ENCODE measurements around the gene ARHGAP22. TPM values are rescaled to one million over a fixed set of nuclear protein-coding genes. Genes with fewer than 3 reads are reported as not detected.

ARHGAP22 gene
- total RNA-seq, 1 donor from 2014 or later, result 3.8 TPM

- TF ChIP-seq CTCF (IDR thresholded peaks at IDR 0.05; ENCODE audit: unreplicated experiment), result no peak
- Mint-ChIP-seq H3K27ac (no peak overlapping the region), H3K4me1 (ENCODE audit: low read depth) (peaks cover 16% of the 10 kb centered on the region), H3K27me3 (no peaks in the 10 kb centered on the region), H3K9me3 (ENCODE audit: low read depth) (no peaks in the 10 kb centered on the region), H3K36me3 (ENCODE audit: insufficient read depth) (no peaks in the 10 kb centered on the region), H3K4me3 (ENCODE audit: low read depth) (no peak overlapping the region)
- no peak for DNase-seq (ENCODE audit: low spot score, unreplicated experiment)
These were observed 164.1 kb downstream of the ARHGAP22 start for GRCh38 chr10:48440771-48441170.

- TF ChIP-seq CTCF (IDR thresholded peaks at IDR 0.05; ENCODE audit: unreplicated experiment), result no peak
- H3K36me3 Mint-ChIP-seq (ENCODE audit: insufficient read depth), result no peaks in the 10 kb centered on the region
- peak; percentile 45 for DNase-seq (ENCODE audit: low spot score, unreplicated experiment)
- no peak overlapping the region for H3K4me3 Mint-ChIP-seq (ENCODE audit: low read depth)
- H3K4me1 Mint-ChIP-seq (ENCODE audit: low read depth), result peaks cover 14% of the 10 kb centered on the region
- H3K27ac Mint-ChIP-seq, result no peak overlapping the region
- H3K27me3 Mint-ChIP-seq, result no peaks in the 10 kb centered on the region
- no peaks in the 10 kb centered on the region for H3K9me3 Mint-ChIP-seq (ENCODE audit: low read depth)
These were observed 165.3 kb downstream of the ARHGAP22 start for GRCh38 chr10:48439581-48440041.

- H3K27ac Mint-ChIP-seq, result peak overlapping the region; percentile 2
- no peak for DNase-seq (ENCODE audit: low spot score, unreplicated experiment)
- H3K4me1 Mint-ChIP-seq (ENCODE audit: low read depth), result peaks cover 14% of the 10 kb centered on the region
- no peaks in the 10 kb centered on the region for H3K36me3 Mint-ChIP-seq (ENCODE audit: insufficient read depth)
- no peak overlapping the region for H3K4me3 Mint-ChIP-seq (ENCODE audit: low read depth)
- no peaks in the 10 kb centered on the region for H3K9me3 Mint-ChIP-seq (ENCODE audit: low read depth)
- TF ChIP-seq CTCF (IDR thresholded peaks at IDR 0.05; ENCODE audit: unreplicated experiment), result no peak
- H3K27me3 Mint-ChIP-seq, result no peaks in the 10 kb centered on the region
These were observed 165.8 kb downstream of the ARHGAP22 start for GRCh38 chr10:48439031-48439430.

GRCh38 chr10:48437546-48437945, 167.3 kb downstream of the ARHGAP22 start:
- Mint-ChIP-seq H3K9me3 (ENCODE audit: low read depth) (no peaks in the 10 kb centered on the region), H3K36me3 (ENCODE audit: insufficient read depth) (peaks cover 1% of the 10 kb centered on the region), H3K27me3 (no peaks in the 10 kb centered on the region), H3K4me1 (ENCODE audit: low read depth) (peaks cover 14% of the 10 kb centered on the region), H3K4me3 (ENCODE audit: low read depth) (no peak overlapping the region), H3K27ac (peak overlapping the region; percentile 7)
- no peak for DNase-seq (ENCODE audit: low spot score, unreplicated experiment)
- TF ChIP-seq CTCF (IDR thresholded peaks at IDR 0.05; ENCODE audit: unreplicated experiment), result no peak

- no peaks in the 10 kb centered on the region for H3K27me3 Mint-ChIP-seq
- H3K4me3 Mint-ChIP-seq (ENCODE audit: low read depth), result no peak overlapping the region
- peaks cover 11% of the 10 kb centered on the region for H3K36me3 Mint-ChIP-seq (ENCODE audit: insufficient read depth)
- H3K4me1 Mint-ChIP-seq (ENCODE audit: low read depth), result peaks cover 6% of the 10 kb centered on the region
- no peak for DNase-seq (ENCODE audit: low spot score, unreplicated experiment)
- TF ChIP-seq CTCF (IDR thresholded peaks at IDR 0.05; ENCODE audit: unreplicated experiment), result no peak
- no peak overlapping the region for H3K27ac Mint-ChIP-seq
- no peaks in the 10 kb centered on the region for H3K9me3 Mint-ChIP-seq (ENCODE audit: low read depth)
These were observed 173.0 kb downstream of the ARHGAP22 start for GRCh38 chr10:48431871-48432270.
